ENCODE results near the gene VEZT.

DNA sequence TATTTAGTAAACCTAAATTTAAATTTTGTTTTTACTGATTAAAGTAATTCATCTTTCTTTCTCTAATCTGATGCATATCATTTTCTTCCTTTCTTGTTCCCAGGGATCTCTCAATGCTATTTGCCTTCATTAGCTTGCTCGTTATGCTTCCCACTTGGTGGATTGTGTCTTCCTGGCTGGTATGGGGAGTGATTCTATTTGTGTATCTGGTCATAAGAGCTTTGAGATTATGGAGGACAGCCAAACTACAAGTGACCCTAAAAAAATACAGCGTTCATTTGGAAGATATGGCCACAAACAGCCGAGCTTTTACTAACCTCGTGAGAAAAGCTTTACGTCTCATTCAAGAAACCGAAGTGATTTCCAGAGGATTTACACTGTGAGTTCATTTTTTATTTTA lies 48.6 kb downstream of the VEZT start:
- TF ChIP-seq, protein P1, sequence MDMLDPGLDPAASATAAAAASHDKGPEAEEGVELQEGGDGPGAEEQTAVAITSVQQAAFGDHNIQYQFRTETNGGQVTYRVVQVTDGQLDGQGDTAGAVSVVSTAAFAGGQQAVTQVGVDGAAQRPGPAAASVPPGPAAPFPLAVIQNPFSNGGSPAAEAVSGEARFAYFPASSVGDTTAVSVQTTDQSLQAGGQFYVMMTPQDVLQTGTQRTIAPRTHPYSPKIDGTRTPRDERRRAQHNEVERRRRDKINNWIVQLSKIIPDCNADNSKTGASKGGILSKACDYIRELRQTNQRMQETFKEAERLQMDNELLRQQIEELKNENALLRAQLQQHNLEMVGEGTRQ (IDR thresholded peaks at IDR 0.05; ENCODE audit: borderline replicate concordance, low read depth, low read length): no peak
- no peak for TF ChIP-seq MXI1 (IDR thresholded peaks at IDR 0.05; ENCODE audit: low read depth, low read length)
- TF ChIP-seq, protein P2, sequence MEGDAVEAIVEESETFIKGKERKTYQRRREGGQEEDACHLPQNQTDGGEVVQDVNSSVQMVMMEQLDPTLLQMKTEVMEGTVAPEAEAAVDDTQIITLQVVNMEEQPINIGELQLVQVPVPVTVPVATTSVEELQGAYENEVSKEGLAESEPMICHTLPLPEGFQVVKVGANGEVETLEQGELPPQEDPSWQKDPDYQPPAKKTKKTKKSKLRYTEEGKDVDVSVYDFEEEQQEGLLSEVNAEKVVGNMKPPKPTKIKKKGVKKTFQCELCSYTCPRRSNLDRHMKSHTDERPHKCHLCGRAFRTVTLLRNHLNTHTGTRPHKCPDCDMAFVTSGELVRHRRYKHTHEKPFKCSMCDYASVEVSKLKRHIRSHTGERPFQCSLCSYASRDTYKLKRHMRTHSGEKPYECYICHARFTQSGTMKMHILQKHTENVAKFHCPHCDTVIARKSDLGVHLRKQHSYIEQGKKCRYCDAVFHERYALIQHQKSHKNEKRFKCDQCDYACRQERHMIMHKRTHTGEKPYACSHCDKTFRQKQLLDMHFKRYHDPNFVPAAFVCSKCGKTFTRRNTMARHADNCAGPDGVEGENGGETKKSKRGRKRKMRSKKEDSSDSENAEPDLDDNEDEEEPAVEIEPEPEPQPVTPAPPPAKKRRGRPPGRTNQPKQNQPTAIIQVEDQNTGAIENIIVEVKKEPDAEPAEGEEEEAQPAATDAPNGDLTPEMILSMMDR (IDR thresholded peaks at IDR 0.05): no peak
- TF ChIP-seq, protein P3, sequence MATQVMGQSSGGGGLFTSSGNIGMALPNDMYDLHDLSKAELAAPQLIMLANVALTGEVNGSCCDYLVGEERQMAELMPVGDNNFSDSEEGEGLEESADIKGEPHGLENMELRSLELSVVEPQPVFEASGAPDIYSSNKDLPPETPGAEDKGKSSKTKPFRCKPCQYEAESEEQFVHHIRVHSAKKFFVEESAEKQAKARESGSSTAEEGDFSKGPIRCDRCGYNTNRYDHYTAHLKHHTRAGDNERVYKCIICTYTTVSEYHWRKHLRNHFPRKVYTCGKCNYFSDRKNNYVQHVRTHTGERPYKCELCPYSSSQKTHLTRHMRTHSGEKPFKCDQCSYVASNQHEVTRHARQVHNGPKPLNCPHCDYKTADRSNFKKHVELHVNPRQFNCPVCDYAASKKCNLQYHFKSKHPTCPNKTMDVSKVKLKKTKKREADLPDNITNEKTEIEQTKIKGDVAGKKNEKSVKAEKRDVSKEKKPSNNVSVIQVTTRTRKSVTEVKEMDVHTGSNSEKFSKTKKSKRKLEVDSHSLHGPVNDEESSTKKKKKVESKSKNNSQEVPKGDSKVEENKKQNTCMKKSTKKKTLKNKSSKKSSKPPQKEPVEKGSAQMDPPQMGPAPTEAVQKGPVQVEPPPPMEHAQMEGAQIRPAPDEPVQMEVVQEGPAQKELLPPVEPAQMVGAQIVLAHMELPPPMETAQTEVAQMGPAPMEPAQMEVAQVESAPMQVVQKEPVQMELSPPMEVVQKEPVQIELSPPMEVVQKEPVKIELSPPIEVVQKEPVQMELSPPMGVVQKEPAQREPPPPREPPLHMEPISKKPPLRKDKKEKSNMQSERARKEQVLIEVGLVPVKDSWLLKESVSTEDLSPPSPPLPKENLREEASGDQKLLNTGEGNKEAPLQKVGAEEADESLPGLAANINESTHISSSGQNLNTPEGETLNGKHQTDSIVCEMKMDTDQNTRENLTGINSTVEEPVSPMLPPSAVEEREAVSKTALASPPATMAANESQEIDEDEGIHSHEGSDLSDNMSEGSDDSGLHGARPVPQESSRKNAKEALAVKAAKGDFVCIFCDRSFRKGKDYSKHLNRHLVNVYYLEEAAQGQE (IDR thresholded peaks at IDR 0.05; ENCODE audit: low read depth, low read length): no peak
- TF ChIP-seq EP300 (IDR thresholded peaks at IDR 0.05; ENCODE audit: borderline replicate concordance in 1 of 2, low read depth in 1 of 2, low read length in 1 of 2): no peak
